ENCODE results near the gene CTNNBIP1.

Gene CTNNBIP1

GRCh38 chr1:9853249-9853595 lies 56.8 kb downstream of the CTNNBIP1 start:
- no peak for DNase-seq (ENCODE audit: low read depth)

- DNase-seq (ENCODE audit: low read depth) = no peak
Measured at GRCh38 chr1:9852410-9853248, 57.4 kb downstream of the CTNNBIP1 start.

GRCh38 chr1:9852004-9852403 lies 58.1 kb downstream of the CTNNBIP1 start:
- DNase-seq (ENCODE audit: low read depth) = no peak

- DNase-seq (ENCODE audit: low read depth) = no peak
Measured at GRCh38 chr1:9850442-9851162, 59.5 kb downstream of the CTNNBIP1 start.

- no peak for DNase-seq (ENCODE audit: low read depth)
Measured at GRCh38 chr1:9849691-9850441, 60.2 kb downstream of the CTNNBIP1 start.

- no peak for DNase-seq (ENCODE audit: low read depth)
Measured at GRCh38 chr1:9848022-9848421, 62.0 kb downstream of the CTNNBIP1 start.

- no peak for DNase-seq (ENCODE audit: low read depth)
Measured at GRCh38 chr1:9847269-9847668, 62.8 kb downstream of the CTNNBIP1 start.

GRCh38 chr1:9846611-9847171 lies 63.4 kb downstream of the CTNNBIP1 start:
- DNase-seq (ENCODE audit: low read depth) = no peak

GRCh38 chr1:9845914-9846313 lies 64.2 kb downstream of the CTNNBIP1 start:
- DNase-seq (ENCODE audit: low read depth) = no peak

GRCh38 chr1:9844756-9845155 lies 65.3 kb downstream of the CTNNBIP1 start:
- DNase-seq (ENCODE audit: low read depth) = no peak

- no peak for DNase-seq (ENCODE audit: low read depth)
Measured at GRCh38 chr1:9844106-9844505, 66.0 kb downstream of the CTNNBIP1 start.

GRCh38 chr1:9843576-9843945 lies 66.5 kb downstream of the CTNNBIP1 start:
- no peak for DNase-seq (ENCODE audit: low read depth)

- DNase-seq (ENCODE audit: low read depth) = no peak
Measured at GRCh38 chr1:9842781-9843575, 67.1 kb downstream of the CTNNBIP1 start.

- DNase-seq (ENCODE audit: low read depth) = no peak
Measured at GRCh38 chr1:9842073-9842711, 67.9 kb downstream of the CTNNBIP1 start.

GRCh38 chr1:9841460-9841859 lies 68.6 kb downstream of the CTNNBIP1 start:
- no peak for DNase-seq (ENCODE audit: low read depth)

- no peak for DNase-seq (ENCODE audit: low read depth)
Measured at GRCh38 chr1:9840176-9840575, 69.9 kb downstream of the CTNNBIP1 start.

GRCh38 chr1:9838946-9839345 lies 71.1 kb downstream of the CTNNBIP1 start:
- DNase-seq (ENCODE audit: low read depth) = no peak

GRCh38 chr1:9836632-9836960 lies 73.5 kb downstream of the CTNNBIP1 start:
- no peak for DNase-seq (ENCODE audit: low read depth)

GRCh38 chr1:9835758-9836631 lies 74.1 kb downstream of the CTNNBIP1 start:
- DNase-seq (ENCODE audit: low read depth) = no peak

- DNase-seq (ENCODE audit: low read depth) = no peak
Measured at GRCh38 chr1:9835404-9835757, 74.7 kb downstream of the CTNNBIP1 start.

Data from stimulated activated CD8-positive, alpha-beta memory T cell treated with anti-CD3 and anti-CD28 coated beads, Interleukin-15, amount 100 ng/mL, for 1 hour (primary cell).